ENCODE measurements around the gene MROH2A. TPM values are rescaled to one million over a fixed set of nuclear protein-coding genes. Genes with fewer than 3 reads are reported as not detected.

The MROH2A gene
- total RNA-seq, 1 experiment from 2014 or later = not detected

Other genes with a start within 250 kb of the MROH2A start
- 10.8 and 23.1 TPM in 2 replicates for gene USP40, start 211.5 kb upstream of the MROH2A start, total RNA-seq (2014; rRNA removed; shearing (Covaris generic))
- gene UGT1A8, start 160.7 kb upstream of the MROH2A start, total RNA-seq (2014; rRNA removed; shearing (Covaris generic)) = 0.22 TPM in 1 of 2 replicates, not detected in the other
- gene UGT1A10, start 141.9 kb upstream of the MROH2A start, total RNA-seq (2014; rRNA removed; shearing (Covaris generic)) = not detected in 2 replicates
- gene UGT1A9, start 106.4 kb upstream of the MROH2A start, total RNA-seq (2014; rRNA removed; shearing (Covaris generic)) = not detected in 2 replicates
- gene UGT1A7, start 96.4 kb upstream of the MROH2A start, total RNA-seq (2014; rRNA removed; shearing (Covaris generic)) = 0.07 TPM in 1 of 2 replicates, not detected in the other
- gene UGT1A6, start 85.4 kb upstream of the MROH2A start, total RNA-seq (2014; rRNA removed; shearing (Covaris generic)) = not detected in 2 replicates
- gene UGT1A5, start 65.4 kb upstream of the MROH2A start, total RNA-seq (2014; rRNA removed; shearing (Covaris generic)) = not detected in 2 replicates
- 0.07 TPM in 1 of 2 replicates, not detected in the other for gene UGT1A4, start 59.6 kb upstream of the MROH2A start, total RNA-seq (2014; rRNA removed; shearing (Covaris generic))
- gene UGT1A3, start 49.3 kb upstream of the MROH2A start, total RNA-seq (2014; rRNA removed; shearing (Covaris generic)) = not detected in 2 replicates
- not detected in 2 replicates for gene UGT1A1, start 18.1 kb upstream of the MROH2A start, total RNA-seq (2014; rRNA removed; shearing (Covaris generic))
- gene HJURP, start 76.2 kb downstream of the MROH2A start, total RNA-seq (2014; rRNA removed; shearing (Covaris generic)) = 61.6 and 84.5 TPM in 2 replicates
- 0.31 TPM in 1 of 2 replicates, not detected in the other for gene TRPM8, start 139.0 kb downstream of the MROH2A start, total RNA-seq (2014; rRNA removed; shearing (Covaris generic))

All from H7 (cell line).